BLaER1 treated with 17β-estradiol and CSF1 and Interleukin-3, amounts not matched to agents 10 nM and 100 nM (cell line): ENCODE results near the gene SMTNL1.

Source experiments
- H3K27ac ChIP-seq, 11 experiments: shearing (Covaris generic); formaldehyde crosslinking; 2 replicates each; pipeline ENCODE4 v1.8.1; 2022
- H3K27me3 ChIP-seq, 11 experiments: shearing (Covaris generic); formaldehyde crosslinking; 2 replicates each; pipeline ENCODE4 v1.8.1; 2022
- H3K36me3 ChIP-seq, 11 experiments: shearing (Covaris generic); formaldehyde crosslinking; 2 replicates each; pipeline ENCODE4 v1.8.1; 2022
- H3K4me1 ChIP-seq, 10 experiments: shearing (Covaris generic); formaldehyde crosslinking; 2 replicates each; pipeline ENCODE4 v1.8.1; 2022
- H3K4me2 ChIP-seq, 11 experiments: shearing (Covaris generic); formaldehyde crosslinking; 2 replicates each; pipeline ENCODE4 v1.8.1; 2022
- H3K4me3 ChIP-seq, 10 experiments: shearing (Covaris generic); formaldehyde crosslinking; 2 replicates each; pipeline ENCODE4 v1.8.1; 2022
- H3K9ac ChIP-seq, 11 experiments: shearing (Covaris generic); formaldehyde crosslinking; 2 replicates each; pipeline ENCODE4 v1.8.1; 2022
- H3K9me3 ChIP-seq, 11 experiments: shearing (Covaris generic); formaldehyde crosslinking; replicated peaks in 1 of 11; 2 replicates each; pipeline ENCODE4 v1.8.1; 2022
- H4K20me1 ChIP-seq, 11 experiments: shearing (Covaris generic); formaldehyde crosslinking; 2 replicates each; pipeline ENCODE4 v1.8.1; 2022
- Cebpa-rat ChIP-seq, 11 experiments: shearing (Covaris generic); IDR thresholded peaks; 2 replicates each; pipeline ENCODE4 v1.8.1; 2022

Gene SMTNL1

DNA sequence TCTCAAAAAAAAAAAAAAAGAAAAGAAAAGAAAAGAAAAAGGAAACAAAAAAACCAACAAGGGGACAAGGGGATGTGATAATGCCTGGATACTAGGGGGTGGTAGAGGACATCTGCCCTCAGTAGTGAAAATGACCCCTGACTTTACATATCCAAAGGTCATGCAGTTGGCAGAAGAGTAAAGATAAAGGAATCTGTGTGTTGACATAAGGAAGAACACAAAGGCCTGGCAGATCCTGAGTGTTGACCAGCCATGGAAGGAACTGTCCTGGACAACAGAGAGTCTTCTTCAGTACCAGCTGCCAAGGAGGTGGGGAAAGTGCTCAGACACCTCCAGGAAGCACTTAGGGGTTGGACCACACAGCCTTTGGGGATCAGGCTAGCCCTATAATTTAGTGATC lies 34.5 kb upstream of the SMTNL1 start:
- no peak for TF ChIP-seq Cebpa-rat (IDR thresholded peaks at IDR 0.05)
- Histone ChIP-seq H4K20me1 (peaks cover 0 to 77% (median 37%) of the 10 kb centered on the region in 11 experiments; a peak in 15 of 22 replicates), H3K27ac (no peak overlapping the region), H3K27me3 (no peaks in the 10 kb centered on the region), H3K9ac (no peak overlapping the region), H3K4me3 (no peak overlapping the region), H3K9me3 (no peaks in the 10 kb centered on the region), H3K4me1 (peaks cover 13 to 25% (median 19%) of the 10 kb centered on the region in 10 experiments), H3K36me3 (peaks cover 25 to 95% (median 84%) of the 10 kb centered on the region in 11 experiments; a peak in 21 of 22 replicates), H3K4me2 (no peak overlapping the region)

DNA sequence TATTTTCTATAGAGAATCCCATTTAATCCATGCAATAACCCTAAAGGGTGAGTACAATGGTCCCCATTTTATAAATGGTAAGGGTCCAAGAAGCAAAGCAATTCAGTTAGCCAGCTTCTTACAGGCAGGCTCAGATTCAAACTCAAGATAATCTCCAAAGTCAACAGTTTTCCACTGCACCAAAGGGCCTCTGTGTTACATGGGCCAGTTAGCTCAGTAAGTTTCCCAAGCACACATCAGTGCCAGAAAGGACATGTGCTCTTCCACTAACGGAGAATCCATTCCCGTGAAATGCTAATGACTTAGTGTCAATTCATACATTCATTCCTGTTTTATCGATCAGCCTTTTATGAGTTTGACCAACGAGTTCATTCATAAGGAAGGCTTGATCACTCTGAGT lies 32.9 kb upstream of the SMTNL1 start:
- no peak overlapping the region for H3K4me3 ChIP-seq
- no peak overlapping the region for H3K9ac ChIP-seq
- no peaks in the 10 kb centered on the region for H3K27me3 ChIP-seq
- H4K20me1 ChIP-seq: peaks cover 0 to 78% (median 44%) of the 10 kb centered on the region in 11 experiments; a peak in 15 of 22 replicates
- H3K4me2 ChIP-seq: no peak overlapping the region
- peaks cover 8 to 29% (median 21%) of the 10 kb centered on the region in 10 experiments for H3K4me1 ChIP-seq
- TF ChIP-seq Cebpa-rat (IDR thresholded peaks at IDR 0.05): no peak
- no peak overlapping the region for H3K27ac ChIP-seq
- H3K9me3 ChIP-seq: no peaks in the 10 kb centered on the region
- peaks cover 18 to 90% (median 83%) of the 10 kb centered on the region in 11 experiments; a peak in 21 of 22 replicates for H3K36me3 ChIP-seq

DNA sequence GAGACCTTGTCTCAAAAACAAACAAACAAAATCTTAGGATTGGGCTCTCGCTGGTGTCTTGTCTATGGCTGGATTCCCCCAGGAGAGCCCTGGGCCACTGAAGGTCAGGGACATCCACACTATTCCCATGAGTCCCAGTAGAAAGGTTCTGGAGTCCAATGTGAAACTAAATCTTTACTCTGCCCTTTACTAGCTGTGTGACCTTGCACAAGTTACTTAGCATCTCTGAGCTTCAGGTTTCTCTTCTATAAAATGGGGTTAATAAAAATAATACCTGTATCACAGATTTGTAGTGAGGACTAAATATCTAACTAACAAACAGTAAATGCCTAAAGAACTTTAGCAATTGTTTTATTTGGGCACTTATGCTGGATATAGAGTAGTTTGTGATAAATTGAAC lies 30.9 kb upstream of the SMTNL1 start:
- H3K4me2 ChIP-seq: no peak overlapping the region
- H3K9me3 ChIP-seq: no peaks in the 10 kb centered on the region
- H3K27ac ChIP-seq: no peak overlapping the region
- no peak overlapping the region for H3K9ac ChIP-seq
- peaks cover 0 to 69% (median 43%) of the 10 kb centered on the region in 11 experiments; a peak in 15 of 22 replicates for H4K20me1 ChIP-seq
- H3K4me3 ChIP-seq: no peak overlapping the region
- no peaks in the 10 kb centered on the region for H3K27me3 ChIP-seq
- H3K4me1 ChIP-seq: peaks cover 0 to 22% (median 9%) of the 10 kb centered on the region in 10 experiments; a peak in 11 of 20 replicates
- peaks cover 18 to 91% (median 81%) of the 10 kb centered on the region in 11 experiments; a peak in 21 of 22 replicates for H3K36me3 ChIP-seq
- no peak for TF ChIP-seq Cebpa-rat (IDR thresholded peaks at IDR 0.05)

- Histone ChIP-seq H4K20me1 (peaks cover 0 to 63% (median 32%) of the 10 kb centered on the region in 11 experiments; a peak in 15 of 22 replicates), H3K27ac (0 out of 22 replicates have a peak overlapping the region, but pooled peaks of 1 of the 11 experiments have one; percentile 5), H3K9me3 (no peaks in the 10 kb centered on the region), H3K36me3 (peaks cover 9 to 83% (median 62%) of the 10 kb centered on the region in 11 experiments; a peak in 21 of 22 replicates), H3K4me2 (peak overlapping the region in 4 of 11 experiments; percentile 5 to 40 (median 26); a peak in 5 of 22 replicates), H3K4me3 (no peak overlapping the region), H3K27me3 (no peaks in the 10 kb centered on the region), H3K9ac (peak overlapping the region in 1 of 11 experiments; percentile 13; a peak in 1 of 22 replicates), H3K4me1 (peaks cover 0 to 43% (median 27%) of the 10 kb centered on the region in 10 experiments; a peak in 16 of 20 replicates)
- no peak for TF ChIP-seq Cebpa-rat (IDR thresholded peaks at IDR 0.05)
Observed at GRCh38 chr11:57508341-57509170, 28.8 kb upstream of the SMTNL1 start.

- Histone ChIP-seq H3K4me1 (peaks cover 16 to 57% (median 43%) of the 10 kb centered on the region in 10 experiments), H3K4me3 (peak overlapping the region in 1 of 10 experiments; percentile 37; a peak in 1 of 20 replicates), H3K9ac (peak overlapping the region in 2 of 11 experiments; percentile 21 to 87; a peak in 3 of 22 replicates), H3K27me3 (no peaks in the 10 kb centered on the region), H4K20me1 (peaks cover 0 to 43% (median 19%) of the 10 kb centered on the region in 11 experiments; a peak in 15 of 22 replicates), H3K9me3 (no peaks in the 10 kb centered on the region), H3K27ac (peak overlapping the region in 2 of 11 experiments; percentile 46 to 62; a peak in 3 of 22 replicates), H3K4me2 (peak overlapping the region in 8 of 11 experiments; percentile 93 to 99 (median 96); a peak in 16 of 22 replicates), H3K36me3 (peaks cover 0 to 50% (median 31%) of the 10 kb centered on the region in 11 experiments; a peak in 16 of 22 replicates)
- no peak for TF ChIP-seq Cebpa-rat (IDR thresholded peaks at IDR 0.05)
Observed at GRCh38 chr11:57511741-57512430, 25.5 kb upstream of the SMTNL1 start.

DNA sequence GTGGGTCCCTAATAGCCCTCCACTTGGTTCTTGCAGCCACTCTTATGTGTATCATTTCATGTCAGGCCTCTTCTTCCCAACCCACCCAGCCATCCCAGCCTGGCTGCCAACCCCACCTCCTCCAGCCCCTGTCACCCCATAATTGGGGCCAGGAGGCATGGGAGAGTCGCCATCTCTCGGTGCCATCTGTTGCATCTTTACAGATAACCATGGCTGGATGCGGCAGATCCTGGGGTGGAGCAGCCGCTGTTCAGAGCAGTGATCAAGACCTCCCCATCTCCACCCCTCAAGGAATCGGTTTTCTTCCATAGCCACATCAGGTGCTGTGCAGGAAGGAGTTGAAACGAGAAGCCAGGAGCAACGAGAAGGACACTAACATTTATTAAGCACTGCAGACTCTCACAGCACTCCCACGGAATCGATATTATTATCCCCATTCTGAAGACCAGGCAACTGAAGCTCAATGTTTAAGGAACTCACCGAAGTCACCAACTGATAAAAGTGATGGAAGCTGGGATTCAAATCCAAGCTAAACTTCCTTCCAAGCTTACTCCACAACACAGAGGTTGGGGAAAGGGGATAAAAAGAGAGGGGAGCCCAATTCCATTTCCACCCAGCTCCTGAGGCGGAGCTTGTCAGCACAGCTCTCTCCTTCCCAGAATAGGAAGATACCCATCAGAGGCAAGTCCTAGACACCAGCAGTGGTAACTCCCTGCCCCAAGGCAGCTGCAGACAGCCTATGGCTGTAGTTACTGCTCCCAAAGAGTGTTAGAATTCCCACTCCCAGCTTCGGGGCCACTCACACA lies 24.5 kb upstream of the SMTNL1 start:
- no peak for TF ChIP-seq Cebpa-rat (IDR thresholded peaks at IDR 0.05)
- Histone ChIP-seq H3K36me3 (peaks cover 0 to 41% (median 21%) of the 10 kb centered on the region in 11 experiments; a peak in 14 of 22 replicates), H3K27me3 (no peaks in the 10 kb centered on the region), H3K4me2 (peak overlapping the region in 10 of 11 experiments; percentile 93 to 99 (median 96); a peak in 19 of 22 replicates), H3K4me1 (peaks cover 18 to 57% (median 43%) of the 10 kb centered on the region in 10 experiments), H3K9me3 (no peaks in the 10 kb centered on the region), H4K20me1 (peaks cover 0 to 36% (median 12%) of the 10 kb centered on the region in 11 experiments; a peak in 14 of 22 replicates), H3K4me3 (peak overlapping the region in 7 of 10 experiments; percentile 84 to 94 (median 89); a peak in 14 of 20 replicates), H3K27ac (peak overlapping the region in 4 of 11 experiments; percentile 1 to 82 (median 54); a peak in 5 of 22 replicates), H3K9ac (peak overlapping the region in 7 of 11 experiments; percentile 80 to 90 (median 87); a peak in 12 of 22 replicates)

DNA sequence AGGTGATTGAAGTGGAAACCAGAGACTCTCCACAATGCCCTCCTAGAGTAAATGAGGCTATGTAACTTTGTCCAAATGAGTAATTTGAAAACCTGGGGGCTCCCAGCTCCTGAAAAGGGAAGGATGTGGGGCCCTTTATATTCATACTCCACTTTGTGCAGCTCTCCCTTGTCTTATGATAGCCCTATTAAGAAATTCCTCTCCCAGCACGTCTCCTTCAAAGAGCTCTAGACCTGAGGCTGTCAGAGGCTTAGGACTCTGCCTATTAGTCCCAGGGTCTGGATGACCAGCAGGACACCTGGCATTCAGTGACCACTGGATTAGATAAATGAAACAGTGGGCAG lies 24.0 kb upstream of the SMTNL1 start:
- H3K27me3 ChIP-seq: no peaks in the 10 kb centered on the region
- H3K4me2 ChIP-seq: peak overlapping the region; percentile 93 to 100 (median 97); a peak in 21 of 22 replicates
- peak overlapping the region in 8 of 11 experiments; percentile 80 to 90 (median 86); a peak in 14 of 22 replicates for H3K9ac ChIP-seq

More for the DNA sequence above, 24.0 kb upstream of the SMTNL1 start:
- Histone ChIP-seq H3K36me3 (peaks cover 0 to 35% (median 17%) of the 10 kb centered on the region in 11 experiments; a peak in 12 of 22 replicates), H3K9me3 (no peaks in the 10 kb centered on the region), H3K4me1 (peaks cover 18 to 53% (median 41%) of the 10 kb centered on the region in 10 experiments), H3K27ac (peak overlapping the region in 4 of 11 experiments; percentile 1 to 82 (median 72); a peak in 3 of 22 replicates), H4K20me1 (peaks cover 0 to 30% (median 10%) of the 10 kb centered on the region in 11 experiments; a peak in 14 of 22 replicates), H3K4me3 (peak overlapping the region in 8 of 10 experiments; percentile 84 to 97 (median 89); a peak in 15 of 20 replicates)
- no peak for TF ChIP-seq Cebpa-rat (IDR thresholded peaks at IDR 0.05)
